Astrocyte of the spinal cord (primary cell): ENCODE measurements around the gene ARHGAP22.

Source experiments
- DNase-seq: peaks from one replicate; pipeline ENCODE4 v3.0.0; 2011; ENCODE audit warnings: low read depth, low spot score
- H3K4me3 ChIP-seq: 2 replicates; pipeline ENCODE4 v1.5.1; 2011; ENCODE audit warnings: low read depth, mild to moderate bottlenecking, low read length, moderate library complexity
- CTCF ChIP-seq: IDR thresholded peaks from 2 replicates; pipeline ENCODE4 v1.5.1; 2012; ENCODE audit warnings: low read depth, mild to moderate bottlenecking, low read length, inconsistent platforms
- in situ Hi-C: cut with HindIII; loops from 2 replicates; pipeline ENCODE4 v1.10.0; 2017; ENCODE audit warnings: low sequenced_read_pairs

ARHGAP22 gene

GRCh38 chr10:48400129-48400849, 204.6 kb downstream of the ARHGAP22 start:
- no peak for TF ChIP-seq CTCF
- peak; percentile 39 for DNase-seq
- in situ Hi-C loops = no loop called here
- no peak overlapping the region for H3K4me3 ChIP-seq

GRCh38 chr10:48399551-48399950, 205.3 kb downstream of the ARHGAP22 start:
- no peak for DNase-seq
- no peak overlapping the region for H3K4me3 ChIP-seq
- in situ Hi-C loops = no loop called here
- no peak for TF ChIP-seq CTCF

GRCh38 chr10:48399056-48399541, 205.8 kb downstream of the ARHGAP22 start:
- no peak for DNase-seq
- TF ChIP-seq CTCF = no peak
- no peak overlapping the region for H3K4me3 ChIP-seq
- in situ Hi-C loops = no loop called here

GRCh38 chr10:48398261-48398660, 206.6 kb downstream of the ARHGAP22 start:
- DNase-seq = no peak
- no peak for TF ChIP-seq CTCF
- in situ Hi-C loops = no loop called here
- H3K4me3 ChIP-seq = no peak overlapping the region
